ENCODE measurements around the gene DLL4.

GRCh38 chr15:40942878-40943277 lies 13.7 kb downstream of the DLL4 start:
- TF ChIP-seq POLR2A (IDR thresholded peaks at IDR 0.05) = no peak
- TF ChIP-seq CTCF (IDR thresholded peaks at IDR 0.05) = no peak

All from uterus (tissue), 2 donors.